HEK293T (cell line): Measurements from ENCODE around the gene TGM6.
A peak's percentile ranks its signal among the peaks of the same experiment; 100 is the strongest.

ENCODE experiments used
- CTCF ChIA-PET: fragments of 350-600 bp; formaldehyde crosslinking; extraction: SDS; loops from one replicate; lab custom pipeline; 2021; ENCODE audit warnings: antibody characterized with exemption, inconsistent platforms; lab: Yijun Ruan, JAX
- POLR2A ChIA-PET: fragments of 350-600 bp; formaldehyde crosslinking; extraction: SDS; loops from one replicate; lab custom pipeline; 2020; ENCODE audit warnings: antibody characterized with exemption, inconsistent platforms; lab: Yijun Ruan, JAX
- DNase-seq: peaks from one replicate; pipeline ENCODE4 v3.0.0; 2012; ENCODE audit warnings: mixed read lengths; ENCODE audit errors: extremely low spot score
- ARNT ChIP-seq: fragments of 450-650 bp; IDR thresholded peaks from 2 replicates; pipeline ENCODE4 v1.6.1; 2017; ENCODE audit warnings: mild to moderate bottlenecking
- BHLHE40 ChIP-seq: fragments of 450-650 bp; IDR thresholded peaks from 2 replicates; pipeline ENCODE4 v1.6.1; 2016; ENCODE audit warnings: mild to moderate bottlenecking, moderate library complexity, borderline replicate concordance
- CTBP1 ChIP-seq: fragments of 450-650 bp; IDR thresholded peaks from 2 replicates; pipeline ENCODE4 v1.6.1; 2016; ENCODE audit warnings: borderline replicate concordance
- ELF4 ChIP-seq: fragments of 450-650 bp; IDR thresholded peaks from 2 replicates; pipeline ENCODE4 v1.6.1; 2017; ENCODE audit warnings: antibody characterized with exemption
- FOXA1 ChIP-seq: fragments of 450-650 bp; IDR thresholded peaks from 2 replicates; pipeline ENCODE4 v1.6.1; 2016; ENCODE audit warnings: mild to moderate bottlenecking
- FOXK2 ChIP-seq: fragments of 450-650 bp; IDR thresholded peaks from 2 replicates; pipeline ENCODE4 v1.6.1; 2016; ENCODE audit warnings: mild to moderate bottlenecking
- FOXM1 ChIP-seq: fragments of 450-650 bp; IDR thresholded peaks from 2 replicates; pipeline ENCODE4 v1.6.1; 2017; ENCODE audit warnings: mild to moderate bottlenecking, borderline replicate concordance
- HDGF ChIP-seq: fragments of 450-650 bp; IDR thresholded peaks from 2 replicates; pipeline ENCODE4 v1.6.1; 2017; ENCODE audit warnings: antibody characterized with exemption, borderline replicate concordance
- L3MBTL2 ChIP-seq: fragments of 450-650 bp; conservative IDR thresholded peaks from 2 replicates; pipeline ENCODE4 v1.6.1; 2016; ENCODE audit warnings: mild to moderate bottlenecking
- LEF1 ChIP-seq: fragments of 450-650 bp; IDR thresholded peaks from 2 replicates; pipeline ENCODE4 v1.6.1; 2017; ENCODE audit warnings: mild to moderate bottlenecking, borderline replicate concordance
- NFRKB ChIP-seq: fragments of 450-650 bp; IDR thresholded peaks from 2 replicates; pipeline ENCODE4 v1.6.1; 2016; ENCODE audit warnings: mild to moderate bottlenecking, moderate library complexity
- PKNOX1 ChIP-seq: fragments of 450-650 bp; IDR thresholded peaks from 2 replicates; pipeline ENCODE4 v1.6.1; 2016
- SP1 ChIP-seq: fragments of 450-650 bp; IDR thresholded peaks from 2 replicates; pipeline ENCODE4 v1.6.1; 2017
- SUZ12 ChIP-seq: fragments of 450-650 bp; IDR thresholded peaks from 2 replicates; pipeline ENCODE4 v1.6.1; 2016; ENCODE audit warnings: mild to moderate bottlenecking
- TARDBP ChIP-seq: fragments of 450-650 bp; IDR thresholded peaks from 2 replicates; pipeline ENCODE4 v1.6.1; 2016
- ZNF384 ChIP-seq: fragments of 450-650 bp; IDR thresholded peaks from 2 replicates; pipeline ENCODE4 v1.6.1; 2016

TGM6 gene

GRCh38 chr20:2418388-2418787, 37.7 kb downstream of the TGM6 start:
- ChIA-PET POLR2A (no interaction called here), CTCF (no interaction called here)
- no peak for TF ChIP-seq PKNOX1
- TF ChIP-seq ELF4 = no peak
- TF ChIP-seq CTBP1 = no peak
- no peak for TF ChIP-seq FOXA1
- no peak for DNase-seq

GRCh38 chr20:2420510-2420909, 39.8 kb downstream of the TGM6 start:
- POLR2A ChIA-PET = no interaction called here
- CTCF ChIA-PET = no interaction called here
- TF ChIP-seq ZNF384 (no peak), FOXK2 (no peak), PKNOX1 (no peak), CTBP1 (no peak), HDGF (no peak), FOXM1 (no peak), SP1 (no peak), TARDBP (no peak), ELF4 (no peak), L3MBTL2 (no peak), LEF1 (no peak), BHLHE40 (no peak)
- no peak for DNase-seq

GRCh38 chr20:2421247-2421646, 40.5 kb downstream of the TGM6 start:
- ChIA-PET POLR2A (no interaction called here), CTCF (interaction anchor here (0.6 kb wide), 1 partner anchor 253 kb away, joined by 4 read pairs; no protein-coding TSS in a partner anchor)
- TF ChIP-seq CTBP1 = no peak
- TF ChIP-seq ELF4 = no peak
- TF ChIP-seq L3MBTL2 = no peak
- no peak for TF ChIP-seq FOXK2
- no peak for TF ChIP-seq ARNT
- no peak for TF ChIP-seq LEF1
- no peak for TF ChIP-seq NFRKB
- no peak for TF ChIP-seq PKNOX1
- TF ChIP-seq ZNF384 = no peak
- TF ChIP-seq SUZ12 = no peak
- no peak for TF ChIP-seq SP1
- no peak for TF ChIP-seq HDGF
- TF ChIP-seq FOXA1 = no peak
- TF ChIP-seq TARDBP = no peak
- TF ChIP-seq BHLHE40 = no peak
- TF ChIP-seq FOXM1 = no peak
- DNase-seq = no peak

DNA sequence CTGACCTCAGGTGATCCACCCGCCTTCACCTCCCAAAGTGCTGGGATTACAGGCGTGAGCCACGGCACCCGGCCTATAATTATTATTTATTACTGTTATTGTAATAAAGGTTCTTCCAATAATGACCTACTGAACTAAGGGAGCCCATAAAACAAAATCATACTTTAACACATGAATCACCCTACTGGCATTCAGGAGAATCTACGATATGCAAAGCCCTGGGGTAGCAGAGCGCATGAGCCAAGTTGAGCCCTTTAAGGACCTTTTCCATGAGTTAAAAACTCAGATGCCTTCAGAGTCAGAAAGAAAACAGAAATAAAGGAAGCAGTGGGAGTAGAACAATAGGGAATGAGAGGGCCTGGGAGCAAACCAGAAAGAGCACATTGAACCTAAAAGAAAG, 48.4 kb downstream of the TGM6 start:
- ChIA-PET CTCF (no interaction called here), POLR2A (no interaction called here)
- DNase-seq = no peak
- TF ChIP-seq L3MBTL2 (no peak), ZNF384 (no peak), ELF4 (no peak), FOXA1 (no peak), NFRKB (no peak)

DNA sequence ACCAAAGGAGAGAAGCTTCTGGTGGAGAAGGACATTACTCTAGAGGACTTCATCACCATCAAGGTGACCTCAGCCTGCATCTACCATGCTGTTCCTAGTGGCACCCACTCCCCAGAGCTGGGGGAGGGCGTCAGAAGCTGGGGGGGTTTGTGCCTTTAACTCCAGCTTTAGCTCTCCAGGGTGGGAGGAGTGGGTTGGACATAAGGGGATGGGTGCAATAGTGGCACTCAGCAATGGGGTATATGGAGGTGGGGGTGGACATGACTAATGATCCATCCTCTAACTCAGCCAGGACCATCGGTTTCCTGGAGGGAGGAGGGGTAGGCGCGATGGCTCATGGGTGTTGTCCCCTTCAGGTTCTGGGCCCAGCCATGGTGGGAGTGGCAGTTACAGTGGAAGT, 49.8 kb downstream of the TGM6 start:
- no peak for DNase-seq
- TF ChIP-seq LEF1 (no peak), CTBP1 (no peak), HDGF (no peak)
- CTCF ChIA-PET = no interaction called here
- POLR2A ChIA-PET = no interaction called here

DNA sequence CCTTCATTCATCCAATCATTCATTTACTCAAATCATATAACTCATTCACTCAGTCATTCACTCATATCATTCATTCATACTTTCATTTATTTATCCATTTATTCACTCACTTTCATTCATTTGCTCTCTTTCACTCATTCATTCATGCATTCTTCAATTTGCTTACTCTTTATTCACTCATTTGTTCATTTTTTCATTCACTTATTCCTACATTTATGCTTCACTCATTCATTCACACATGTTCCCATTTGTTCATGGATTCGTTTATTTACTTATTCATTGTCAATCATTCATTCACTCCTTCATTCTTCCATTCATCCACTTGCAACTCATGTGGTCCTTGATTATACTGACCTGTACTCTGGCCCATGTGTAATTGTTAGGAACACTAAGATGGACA, 50.5 kb downstream of the TGM6 start:
- POLR2A ChIA-PET = no interaction called here
- no peak for TF ChIP-seq LEF1
- TF ChIP-seq PKNOX1 = no peak
- no peak for TF ChIP-seq CTBP1
- TF ChIP-seq HDGF = no peak
- TF ChIP-seq ARNT = no peak
- TF ChIP-seq L3MBTL2 = no peak
- no peak for TF ChIP-seq ELF4
- TF ChIP-seq FOXK2 = no peak
- no peak for TF ChIP-seq FOXM1
- no peak for TF ChIP-seq FOXA1
- TF ChIP-seq NFRKB = no peak
- no peak for TF ChIP-seq ZNF384
- no peak for TF ChIP-seq TARDBP
- no peak for TF ChIP-seq SP1
- TF ChIP-seq BHLHE40 = no peak
- no peak for TF ChIP-seq SUZ12
- no peak for DNase-seq
- CTCF ChIA-PET = no interaction called here

GRCh38 chr20:2446845-2447244, 66.1 kb downstream of the TGM6 start:
- TF ChIP-seq TARDBP = no peak
- TF ChIP-seq L3MBTL2 = no peak
- peak; percentile 59 for TF ChIP-seq PKNOX1
- TF ChIP-seq ZNF384 = no peak
- no peak for TF ChIP-seq HDGF
- no peak for TF ChIP-seq LEF1
- no peak for TF ChIP-seq SP1
- ChIA-PET POLR2A (no interaction called here), CTCF (no interaction called here)
- DNase-seq = no peak
